Measurements from ENCODE around the gene HCRTR1. TPM values are rescaled to one million over a fixed set of nuclear protein-coding genes. Genes with fewer than 3 reads are reported as not detected.

HCRTR1 gene
- total RNA-seq, 2 experiments from 2014 or later: not detected

DNA sequence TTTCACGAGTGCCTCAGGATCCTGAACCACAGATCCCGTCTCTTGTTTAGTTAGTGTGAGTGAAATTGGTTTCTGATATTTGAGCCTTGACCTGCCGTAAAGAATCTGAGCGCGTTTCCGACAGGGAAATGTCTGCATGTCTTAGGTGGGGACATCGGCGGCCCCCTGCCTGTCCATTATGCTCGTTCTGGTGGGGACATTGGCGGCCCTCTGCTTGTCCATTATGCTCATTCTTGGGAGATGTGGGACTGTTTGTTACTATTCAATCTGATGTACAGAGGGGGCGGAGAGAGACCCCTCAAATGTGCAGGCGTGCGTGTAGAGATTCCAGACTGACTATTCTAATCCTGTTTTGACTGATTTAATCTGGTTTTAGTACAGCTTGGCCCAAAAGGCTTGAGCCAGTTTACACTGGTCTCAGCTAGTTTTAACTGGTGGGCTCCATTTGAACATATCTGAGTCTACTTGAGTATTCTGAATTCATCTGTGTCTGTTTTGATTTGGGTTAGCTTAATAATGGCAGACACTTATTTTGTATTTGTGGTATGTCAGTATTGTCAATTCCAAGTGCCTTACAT lies 47.8 kb upstream of the HCRTR1 start:
- Histone ChIP-seq H3K4me3 (ENCODE audit: low read length) (no peak overlapping the region), H3K9me3 (ENCODE audit: control insufficient read depth in 1 of 2, insufficient read depth in 1 of 2, low read length in 2 of 2) (no peaks in the 10 kb centered on the region), H3K36me3 (ENCODE audit: insufficient read depth, low read length) (no peaks in the 10 kb centered on the region), H3K27ac (ENCODE audit: low read depth in 1 of 2, low read length in 2 of 2) (no peak overlapping the region), H3K4me1 (ENCODE audit: insufficient read depth, low read length) (no peaks in the 10 kb centered on the region), H3K27me3 (ENCODE audit: control insufficient read depth in 1 of 2, insufficient read depth in 2 of 2, low read length in 2 of 2) (peaks cover 0 to 5% of the 10 kb centered on the region in 2 experiments)
- peaks cover 14% of the 10 kb centered on the region for H3K27me3 Mint-ChIP-seq
- TF ChIP-seq, protein P1, sequence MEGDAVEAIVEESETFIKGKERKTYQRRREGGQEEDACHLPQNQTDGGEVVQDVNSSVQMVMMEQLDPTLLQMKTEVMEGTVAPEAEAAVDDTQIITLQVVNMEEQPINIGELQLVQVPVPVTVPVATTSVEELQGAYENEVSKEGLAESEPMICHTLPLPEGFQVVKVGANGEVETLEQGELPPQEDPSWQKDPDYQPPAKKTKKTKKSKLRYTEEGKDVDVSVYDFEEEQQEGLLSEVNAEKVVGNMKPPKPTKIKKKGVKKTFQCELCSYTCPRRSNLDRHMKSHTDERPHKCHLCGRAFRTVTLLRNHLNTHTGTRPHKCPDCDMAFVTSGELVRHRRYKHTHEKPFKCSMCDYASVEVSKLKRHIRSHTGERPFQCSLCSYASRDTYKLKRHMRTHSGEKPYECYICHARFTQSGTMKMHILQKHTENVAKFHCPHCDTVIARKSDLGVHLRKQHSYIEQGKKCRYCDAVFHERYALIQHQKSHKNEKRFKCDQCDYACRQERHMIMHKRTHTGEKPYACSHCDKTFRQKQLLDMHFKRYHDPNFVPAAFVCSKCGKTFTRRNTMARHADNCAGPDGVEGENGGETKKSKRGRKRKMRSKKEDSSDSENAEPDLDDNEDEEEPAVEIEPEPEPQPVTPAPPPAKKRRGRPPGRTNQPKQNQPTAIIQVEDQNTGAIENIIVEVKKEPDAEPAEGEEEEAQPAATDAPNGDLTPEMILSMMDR (IDR thresholded peaks at IDR 0.05): no peak
- DNase-seq (no peak), ATAC-seq (ENCODE audit: poor library complexity) (no peak)
- H3K27ac Mint-ChIP-seq: no peak overlapping the region
- no peaks in the 10 kb centered on the region for H3K9me3 Mint-ChIP-seq
- H3K4me1 Mint-ChIP-seq (ENCODE audit: low read depth): no peaks in the 10 kb centered on the region
- no peak overlapping the region for H3K4me3 Mint-ChIP-seq
- ChIA-PET POLR2A (no interaction called here), CTCF (no interaction called here)
- intact Hi-C loops (cut with DNase I, micrococcal nuclease): loop anchor here in 1 of 2 experiments (10.0 kb wide), 1 partner anchor 395 kb away; no protein-coding TSS in a partner anchor
- no peaks in the 10 kb centered on the region for H3K36me3 Mint-ChIP-seq (ENCODE audit: low read depth)

DNA sequence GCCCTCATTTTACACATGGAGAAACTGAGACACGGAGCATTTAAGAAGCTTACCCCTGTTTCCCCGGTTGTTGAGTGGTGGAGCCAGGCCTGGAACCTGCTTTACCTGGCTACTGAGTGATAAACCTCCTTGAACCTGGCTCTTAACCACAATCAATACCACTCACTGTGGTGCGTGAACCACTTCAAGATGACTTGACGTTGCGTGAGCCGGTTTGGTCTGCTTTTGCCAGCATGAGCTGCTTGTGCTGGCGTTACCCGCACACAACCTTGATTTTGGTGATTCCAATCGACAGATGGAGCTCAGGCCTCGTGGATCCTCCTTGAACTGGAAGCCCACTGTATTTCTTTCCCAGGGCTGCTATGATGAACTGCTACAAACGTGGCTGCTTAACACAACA lies 47.3 kb upstream of the HCRTR1 start:
- H3K4me1 Mint-ChIP-seq (ENCODE audit: low read depth): no peaks in the 10 kb centered on the region
- Histone ChIP-seq H3K36me3 (ENCODE audit: insufficient read depth, low read length) (no peaks in the 10 kb centered on the region), H3K4me3 (ENCODE audit: low read length) (no peak overlapping the region), H3K27ac (ENCODE audit: low read depth in 1 of 2, low read length in 2 of 2) (no peak overlapping the region), H3K4me1 (ENCODE audit: insufficient read depth, low read length) (no peaks in the 10 kb centered on the region), H3K9me3 (ENCODE audit: control insufficient read depth in 1 of 2, insufficient read depth in 1 of 2, low read length in 2 of 2) (no peaks in the 10 kb centered on the region), H3K27me3 (ENCODE audit: control insufficient read depth in 1 of 2, insufficient read depth in 2 of 2, low read length in 2 of 2) (peaks cover 0 to 4% of the 10 kb centered on the region in 2 experiments)
- DNase-seq (no peak), ATAC-seq (ENCODE audit: poor library complexity) (no peak)
- peaks cover 19% of the 10 kb centered on the region for H3K27me3 Mint-ChIP-seq
- TF ChIP-seq, protein P1 (IDR thresholded peaks at IDR 0.05): no peak
- H3K9me3 Mint-ChIP-seq: no peaks in the 10 kb centered on the region
- H3K4me3 Mint-ChIP-seq: no peak overlapping the region
- CTCF ChIA-PET: no interaction called here
- POLR2A ChIA-PET: no interaction called here
- H3K36me3 Mint-ChIP-seq (ENCODE audit: low read depth): no peaks in the 10 kb centered on the region
- intact Hi-C loops (cut with DNase I, micrococcal nuclease): no loop called here
- H3K27ac Mint-ChIP-seq: no peak overlapping the region

DNA sequence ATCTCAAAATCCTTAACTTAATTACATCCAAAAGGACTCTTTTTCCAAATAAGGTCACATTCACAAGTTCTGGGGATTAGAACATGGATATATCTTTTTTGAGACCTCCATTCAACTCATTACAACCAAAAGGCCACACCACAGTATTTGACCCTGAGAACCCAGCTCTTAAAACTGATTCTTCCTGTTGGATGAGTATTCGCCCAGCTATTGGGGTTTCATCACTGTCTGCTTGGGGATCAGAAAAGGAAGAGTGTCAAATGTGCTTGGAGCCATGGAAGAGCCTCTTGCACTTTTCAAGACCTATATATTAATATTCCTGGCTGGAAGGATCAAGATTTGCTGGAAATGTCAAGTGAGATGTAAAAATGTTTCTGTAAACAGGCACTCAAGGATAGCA lies 46.6 kb upstream of the HCRTR1 start:
- Mint-ChIP-seq H3K4me1 (ENCODE audit: low read depth) (no peaks in the 10 kb centered on the region), H3K4me3 (no peak overlapping the region), H3K36me3 (ENCODE audit: low read depth) (no peaks in the 10 kb centered on the region), H3K27me3 (peaks cover 24% of the 10 kb centered on the region), H3K27ac (no peak overlapping the region), H3K9me3 (no peaks in the 10 kb centered on the region)
- no peak for ATAC-seq (ENCODE audit: poor library complexity)
- ChIA-PET CTCF (no interaction called here), POLR2A (no interaction called here)
- no peaks in the 10 kb centered on the region for H3K4me1 ChIP-seq (ENCODE audit: insufficient read depth, low read length)
- TF ChIP-seq, protein P1 (IDR thresholded peaks at IDR 0.05): no peak
- no peaks in the 10 kb centered on the region for H3K36me3 ChIP-seq (ENCODE audit: insufficient read depth, low read length)
- H3K9me3 ChIP-seq (ENCODE audit: control insufficient read depth in 1 of 2, insufficient read depth in 1 of 2, low read length in 2 of 2): no peaks in the 10 kb centered on the region
- no peak overlapping the region for H3K27ac ChIP-seq (ENCODE audit: low read depth in 1 of 2, low read length in 2 of 2)
- peaks cover 0 to 6% of the 10 kb centered on the region in 2 experiments for H3K27me3 ChIP-seq (ENCODE audit: control insufficient read depth in 1 of 2, insufficient read depth in 2 of 2, low read length in 2 of 2)
- no peak overlapping the region for H3K4me3 ChIP-seq (ENCODE audit: low read length)
- intact Hi-C loops (cut with DNase I, micrococcal nuclease): no loop called here
- no peak for DNase-seq

All from CD4-positive, alpha-beta T cell (primary cell).